Transverse colon (tissue), 4 donors: Measurements from ENCODE around the gene CYP4F12. TPM values are rescaled to one million over a fixed set of nuclear protein-coding genes. Genes with fewer than 3 reads are reported as not detected.
"Not testable (repeated sequence)": the region's sequence is repeated elsewhere in the genome, so short reads cannot be mapped to it uniquely, and the experiment has no call there.

Experiments used
- DNase-seq: peaks from one replicate; pipeline ENCODE4 v3.0.0-alpha.2; 2019
- H3K27ac ChIP-seq, 4 donors: fragments of 200-600 bp; sonication (generic); 2 replicates each; pipeline ENCODE4 v1.5.1; 2016 to 2018; ENCODE audit warnings: inconsistent platforms in 4 of 4
- H3K27me3 ChIP-seq: fragments of 200-600 bp; sonication (generic); 2 replicates; pipeline ENCODE4 v1.5.1; 2017; ENCODE audit warnings: inconsistent platforms
- H3K36me3 ChIP-seq, 4 donors: fragments of 200-600 bp; sonication (generic); 2 replicates each; pipeline ENCODE4 v1.5.1; 2017 to 2019; ENCODE audit warnings: inconsistent platforms in 4 of 4
- H3K4me1 ChIP-seq, 4 donors: fragments of 200-600 bp; sonication (generic); 2 replicates each; pipeline ENCODE4 v1.5.1; 2017 to 2020; ENCODE audit warnings: inconsistent platforms in 4 of 4
- H3K4me3 ChIP-seq, 4 donors: fragments of 200-600 bp; sonication (generic); 1 replicate in 1 of 4; 2 replicates in 3 of 4; pipeline versions ENCODE4 v1.5.1 to v1.6.1; 2017 to 2019; ENCODE audit warnings: inconsistent platforms in 4 of 4
- H3K9me3 ChIP-seq, 2 donors: fragments of 200-600 bp; sonication (generic); 2 replicates each; pipeline ENCODE4 v1.5.1; 2017 to 2019; ENCODE audit warnings: inconsistent platforms in 2 of 2
- CTCF ChIP-seq, 5 experiments: fragments of 200-600 bp in 3 of 5; fragments of 450-650 bp in 2 of 5; sonication (generic) in 3 of 5; IDR thresholded peaks; 1 replicate in 2 of 5; 2 replicates in 3 of 5; pipeline ENCODE4 v1.5.1; 2016 to 2017; ENCODE audit warnings: antibody characterized with exemption in 5 of 5, inconsistent platforms in 3 of 5, mild to moderate bottlenecking in 2 of 5, moderate library complexity in 1 of 5
- EP300 ChIP-seq: sonication (generic); formaldehyde crosslinking; IDR thresholded peaks from one replicate; pipeline ENCODE4 v1.6.1; 2017; ENCODE audit warnings: antibody characterized with exemption, low read depth
- POLR2A ChIP-seq: fragments of 450-650 bp; IDR thresholded peaks from one replicate; pipeline ENCODE4 v1.6.1; 2016; ENCODE audit warnings: antibody characterized with exemption, mild to moderate bottlenecking, moderate library complexity
- POLR2AphosphoS5 ChIP-seq, 3 donors: sonication (generic); formaldehyde crosslinking; IDR thresholded peaks; one replicate each; pipeline ENCODE4 v1.6.1; 2016; ENCODE audit warnings: antibody characterized with exemption in 3 of 3
- WGBS, 2 donors: methylation state at CpG; one replicate each; pipeline ENCODE4 v1.1.5; 2018; ENCODE audit warnings: low coverage in 1 of 2; 5-methylcytosine and 5-hydroxymethylcytosine counted together
- in situ Hi-C, 4 donors: fragments of 200-750 bp; cut with MboI; loops; one replicate each; pipeline versions ENCODE4 v1.15.0 to v1.15.1; 2017; ENCODE audit warnings: low sequenced_read_pairs in 3 of 4, low pct_ligation_motif_present in 1 of 4, low pct_unique_long_range_greater_than_20kb in 1 of 4
- intact Hi-C: fragments of 100-400 bp; cut with DNase I; formaldehyde crosslinking; loops from one replicate; pipeline ENCODE4 v1.15.1; 2023; ENCODE audit warnings: low total_unique reads
- total RNA-seq, 4 donors: library from RNA; depleted of rRNA; stranded (reverse); fragments of >200 nt; gene quantifications; one replicate each; pipeline ENCODE4 v1.1.0, GENCODE V29; 2016

Gene CYP4F12
- total RNA-seq, 4 donors from 2014 or later, result 229 to 406 (median 273) TPM

GRCh38 chr19:15643387-15643786, 29.5 kb upstream of the CYP4F12 start:
- in situ Hi-C loops (loop anchor here (25.0 kb wide), 2 partner anchors 169 to 544 kb away; partner anchors contain the start of genes AP1M1 (in 3 of the 4), FAM32A (in 3 of the 4) and OR10H1 (in 2 of the 4)), intact Hi-C loops (no loop called here)
- TF ChIP-seq CTCF (IDR thresholded peaks at IDR 0.05) (no peak), EP300 (no peak), POLR2A (no peak), POLR2AphosphoS5 (IDR thresholded peaks at IDR 0.05) (no peak)
- H3K27ac ChIP-seq, result no peak overlapping the region
- DNase-seq, result no peak
- H3K36me3 ChIP-seq, result no peaks in the 10 kb centered on the region
- H3K4me3 ChIP-seq, result no peak overlapping the region
- no peaks in the 10 kb centered on the region for H3K27me3 ChIP-seq
- 69 to 92% methylated on average over 2 to 3 of the region's 3 CpGs for WGBS, 2 donors
- H3K9me3 ChIP-seq, result no peaks in the 10 kb centered on the region
- H3K4me1 ChIP-seq, result peaks cover 0 to 26% (median 20%) of the 10 kb centered on the region in 4 donors

GRCh38 chr19:15644066-15644741, 28.7 kb upstream of the CYP4F12 start:
- no peak for TF ChIP-seq POLR2A
- no peak for TF ChIP-seq CTCF (IDR thresholded peaks at IDR 0.05)
- no peak for TF ChIP-seq EP300
- TF ChIP-seq POLR2AphosphoS5 (IDR thresholded peaks at IDR 0.05), result no peak
- Histone ChIP-seq H3K36me3 (no peaks in the 10 kb centered on the region), H3K27me3 (no peaks in the 10 kb centered on the region), H3K4me3 (no peak overlapping the region), H3K27ac (no peak overlapping the region), H3K4me1 (peaks cover 0 to 26% (median 20%) of the 10 kb centered on the region in 4 donors), H3K9me3 (no peaks in the 10 kb centered on the region)
- intact Hi-C loops, result no loop called here
- in situ Hi-C loops, result loop anchor here (25.0 kb wide), 2 partner anchors 168 to 543 kb away; partner anchors contain the start of genes AP1M1 (in 3 of the 4), FAM32A (in 3 of the 4) and OR10H1 (in 2 of the 4)
- no peak for DNase-seq
- 70 to 84% methylated on average over 2 to 3 of the region's 3 CpGs for WGBS, 2 donors

GRCh38 chr19:15644816-15645215, 28.1 kb upstream of the CYP4F12 start:
- WGBS, 2 donors, result 64 to 66% methylated on average over 3 of the region's 3 CpGs
- Histone ChIP-seq H3K4me3 (no peak overlapping the region), H3K4me1 (peaks cover 0 to 25% (median 20%) of the 10 kb centered on the region in 4 donors), H3K27me3 (no peaks in the 10 kb centered on the region), H3K36me3 (no peaks in the 10 kb centered on the region), H3K9me3 (no peaks in the 10 kb centered on the region), H3K27ac (no peak overlapping the region)
- in situ Hi-C loops (loop anchor here (25.0 kb wide), 2 partner anchors 167 to 542 kb away; partner anchors contain the start of genes AP1M1 (in 3 of the 4), FAM32A (in 3 of the 4) and OR10H1 (in 2 of the 4)), intact Hi-C loops (no loop called here)
- DNase-seq, result no peak
- no peak for TF ChIP-seq POLR2AphosphoS5 (IDR thresholded peaks at IDR 0.05)
- no peak for TF ChIP-seq EP300
- TF ChIP-seq CTCF (IDR thresholded peaks at IDR 0.05), result no peak
- TF ChIP-seq POLR2A, result no peak

- Histone ChIP-seq H3K27ac (no peak overlapping the region), H3K4me1 (no peaks in the 10 kb centered on the region), H3K36me3 (no peaks in the 10 kb centered on the region), H3K4me3 (no peak overlapping the region), H3K27me3 (no peaks in the 10 kb centered on the region), H3K9me3 (no peaks in the 10 kb centered on the region)
- WGBS, 2 donors, result 67% methylated on average over 2 of the region's 2 CpGs; no CpG with 5 or more reads in 1 of the 2 donors
- in situ Hi-C loops (loop anchor here (25.0 kb wide), 2 partner anchors 163 to 538 kb away; partner anchors contain the start of genes AP1M1 (in 3 of the 4), FAM32A (in 3 of the 4) and OR10H1 (in 2 of the 4)), intact Hi-C loops (no loop called here)
- no peak for DNase-seq
- TF ChIP-seq POLR2A, result no peak
- no peak for TF ChIP-seq EP300
- no peak for TF ChIP-seq CTCF (IDR thresholded peaks at IDR 0.05)
- TF ChIP-seq POLR2AphosphoS5 (IDR thresholded peaks at IDR 0.05), result no peak
Measured at GRCh38 chr19:15649526-15649925, 23.4 kb upstream of the CYP4F12 start.

GRCh38 chr19:15650123-15650522, 22.8 kb upstream of the CYP4F12 start:
- intact Hi-C loops, DNase-seq: not testable (repeated sequence)

More at GRCh38 chr19:15650123-15650522, 22.8 kb upstream of the CYP4F12 start:
- H3K36me3 ChIP-seq, H3K4me1 ChIP-seq, in situ Hi-C loops, H3K9me3 ChIP-seq, H3K4me3 ChIP-seq, H3K27ac ChIP-seq, H3K27me3 ChIP-seq: not testable (repeated sequence)
